GM12801 (cell line): ENCODE measurements around the gene ZNF575.

Experiments used
- TF ChIP-seq, protein P1 (sequence below): IDR thresholded peaks from one replicate; pipeline ENCODE4 v1.5.1; 2011; ENCODE audit warnings: control low read depth; ENCODE audit not compliant: insufficient read length; ENCODE audit errors: extremely low read depth

ZNF575 gene

DNA sequence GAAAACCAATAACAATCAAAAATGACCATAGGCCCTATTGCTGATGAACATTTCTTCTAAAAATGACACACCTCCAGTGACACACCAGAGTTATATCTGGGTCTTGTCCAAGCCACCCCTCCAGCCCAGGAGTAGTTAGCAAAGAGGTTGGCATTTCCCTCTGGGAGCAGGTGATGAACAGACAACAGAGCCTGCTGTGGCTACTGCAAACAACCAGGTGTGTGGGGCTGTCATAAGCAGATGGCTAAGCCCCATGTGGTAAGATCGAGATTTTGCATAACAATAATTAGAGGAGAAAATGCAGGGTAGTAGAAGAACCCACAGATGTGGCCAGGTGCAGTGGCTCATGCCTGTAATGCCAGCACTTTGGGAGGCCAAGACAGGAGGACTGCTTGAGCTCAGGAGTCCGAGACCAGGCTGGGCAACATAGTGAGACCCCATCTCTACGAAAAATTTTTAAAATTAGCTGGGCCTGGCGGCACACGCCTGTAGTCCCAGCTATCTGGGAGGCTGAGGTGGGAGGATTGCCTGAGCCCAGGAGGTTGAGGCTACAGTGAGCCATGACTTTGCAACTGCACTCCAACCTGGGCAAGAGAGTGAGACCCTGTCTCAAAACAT, 37.3 kb downstream of the ZNF575 start:
- TF ChIP-seq, protein P1, sequence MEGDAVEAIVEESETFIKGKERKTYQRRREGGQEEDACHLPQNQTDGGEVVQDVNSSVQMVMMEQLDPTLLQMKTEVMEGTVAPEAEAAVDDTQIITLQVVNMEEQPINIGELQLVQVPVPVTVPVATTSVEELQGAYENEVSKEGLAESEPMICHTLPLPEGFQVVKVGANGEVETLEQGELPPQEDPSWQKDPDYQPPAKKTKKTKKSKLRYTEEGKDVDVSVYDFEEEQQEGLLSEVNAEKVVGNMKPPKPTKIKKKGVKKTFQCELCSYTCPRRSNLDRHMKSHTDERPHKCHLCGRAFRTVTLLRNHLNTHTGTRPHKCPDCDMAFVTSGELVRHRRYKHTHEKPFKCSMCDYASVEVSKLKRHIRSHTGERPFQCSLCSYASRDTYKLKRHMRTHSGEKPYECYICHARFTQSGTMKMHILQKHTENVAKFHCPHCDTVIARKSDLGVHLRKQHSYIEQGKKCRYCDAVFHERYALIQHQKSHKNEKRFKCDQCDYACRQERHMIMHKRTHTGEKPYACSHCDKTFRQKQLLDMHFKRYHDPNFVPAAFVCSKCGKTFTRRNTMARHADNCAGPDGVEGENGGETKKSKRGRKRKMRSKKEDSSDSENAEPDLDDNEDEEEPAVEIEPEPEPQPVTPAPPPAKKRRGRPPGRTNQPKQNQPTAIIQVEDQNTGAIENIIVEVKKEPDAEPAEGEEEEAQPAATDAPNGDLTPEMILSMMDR: no peak

DNA sequence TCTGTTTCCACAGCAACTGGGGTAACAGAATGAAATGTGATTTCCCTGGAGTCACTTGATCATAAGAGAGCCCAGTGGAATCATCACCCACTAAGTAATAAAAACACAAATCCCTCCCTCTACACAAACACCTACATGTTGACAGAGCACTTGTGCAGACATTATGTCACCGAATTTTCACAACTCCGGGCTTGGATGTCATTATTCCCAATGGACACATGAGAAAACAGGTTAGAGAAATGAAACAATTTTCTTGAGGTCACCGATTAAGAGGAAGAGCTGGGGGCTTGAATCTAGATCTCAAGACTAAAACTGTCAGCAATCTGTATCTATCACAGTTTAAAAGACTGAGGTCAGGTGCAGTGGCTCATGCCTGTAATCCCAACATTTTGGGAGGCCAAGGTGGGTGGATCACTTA, 39.2 kb downstream of the ZNF575 start:
- TF ChIP-seq, protein P1: no peak

DNA sequence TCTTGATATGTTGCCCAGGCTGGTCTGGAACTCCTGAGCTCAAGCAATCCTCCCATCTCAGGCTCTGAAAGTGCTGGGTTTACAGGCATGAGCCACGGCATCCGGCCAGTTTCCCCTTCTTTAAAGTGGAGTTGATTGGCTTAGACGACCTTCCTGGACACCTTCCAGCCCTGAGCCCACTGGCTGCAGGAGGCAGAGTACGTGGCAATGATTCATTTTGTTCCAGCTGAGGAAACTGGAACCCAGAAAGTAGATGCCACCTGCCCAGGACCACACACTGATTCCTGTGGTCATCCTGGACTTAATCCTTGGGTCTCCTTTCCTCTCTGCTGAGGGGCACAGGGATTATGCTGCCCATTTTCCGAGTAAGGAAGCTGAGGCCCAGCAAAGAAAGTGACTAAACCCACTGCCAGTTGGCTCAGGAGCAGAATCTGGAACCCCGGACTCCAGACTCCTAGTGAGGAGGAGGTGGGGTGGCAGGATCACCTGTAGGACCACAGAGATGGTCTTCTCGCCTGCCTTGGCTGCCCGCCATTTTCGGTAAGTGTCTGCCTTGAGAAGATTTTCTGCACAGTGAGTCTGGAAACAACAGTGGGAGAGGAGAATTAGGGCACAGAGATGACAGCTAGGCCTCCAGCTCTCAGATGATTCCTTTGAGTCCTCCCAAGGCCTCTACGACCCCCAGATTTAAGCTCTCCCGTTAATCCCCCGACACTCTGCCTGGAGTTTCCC, 41.6 kb downstream of the ZNF575 start:
- TF ChIP-seq, protein P1: no peak

DNA sequence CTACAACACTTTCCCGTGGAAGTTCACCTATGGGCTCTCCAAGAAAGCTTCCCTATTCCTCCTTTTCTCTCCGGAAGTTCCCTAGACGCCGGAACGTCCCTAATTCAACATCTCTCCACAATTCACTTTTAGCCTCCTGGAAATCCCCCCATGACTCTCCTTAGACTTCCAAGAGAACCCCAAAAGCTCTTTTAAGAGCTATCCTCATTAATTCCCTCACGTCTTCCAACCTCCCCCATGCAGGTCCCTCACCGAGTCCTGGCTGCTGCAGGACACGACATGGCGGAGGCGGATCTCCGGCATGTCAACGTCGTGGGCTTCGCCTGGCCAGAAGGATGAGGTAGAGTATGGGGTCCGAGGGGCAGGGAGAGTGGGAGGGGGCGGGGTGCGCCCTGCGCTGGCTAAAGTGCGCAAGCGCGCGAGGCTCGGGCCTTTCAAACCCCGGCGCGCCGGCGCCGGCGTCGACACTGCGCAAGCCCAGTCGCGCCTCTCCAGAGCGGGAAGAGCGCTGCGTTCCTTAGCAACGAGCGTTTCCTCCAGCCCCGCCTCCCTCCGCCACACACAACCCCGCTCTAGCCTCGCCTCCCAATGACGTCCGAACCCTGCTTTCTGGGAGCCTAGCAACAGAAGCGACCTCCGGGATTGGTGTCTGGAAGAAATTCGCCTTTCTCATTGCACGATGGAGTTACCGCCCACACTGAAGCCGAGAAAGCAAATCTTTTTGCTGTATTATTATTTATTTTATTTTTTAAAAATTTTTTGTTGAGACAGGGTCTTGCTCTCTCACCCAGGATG, 42.4 kb downstream of the ZNF575 start, which contains the start of the genes PINLYP and XRCC1:
Gene PINLYP (plus strand): TSS at position 646 of the 795 bp plus-strand sequence. CDS start 1,391 bp downstream, outside the sequence.
Gene XRCC1 (minus strand): TSS at position 372 of the 795 bp plus-strand sequence. CDS start 69 bp downstream, at position 303.
- TF ChIP-seq, protein P1: no peak

DNA sequence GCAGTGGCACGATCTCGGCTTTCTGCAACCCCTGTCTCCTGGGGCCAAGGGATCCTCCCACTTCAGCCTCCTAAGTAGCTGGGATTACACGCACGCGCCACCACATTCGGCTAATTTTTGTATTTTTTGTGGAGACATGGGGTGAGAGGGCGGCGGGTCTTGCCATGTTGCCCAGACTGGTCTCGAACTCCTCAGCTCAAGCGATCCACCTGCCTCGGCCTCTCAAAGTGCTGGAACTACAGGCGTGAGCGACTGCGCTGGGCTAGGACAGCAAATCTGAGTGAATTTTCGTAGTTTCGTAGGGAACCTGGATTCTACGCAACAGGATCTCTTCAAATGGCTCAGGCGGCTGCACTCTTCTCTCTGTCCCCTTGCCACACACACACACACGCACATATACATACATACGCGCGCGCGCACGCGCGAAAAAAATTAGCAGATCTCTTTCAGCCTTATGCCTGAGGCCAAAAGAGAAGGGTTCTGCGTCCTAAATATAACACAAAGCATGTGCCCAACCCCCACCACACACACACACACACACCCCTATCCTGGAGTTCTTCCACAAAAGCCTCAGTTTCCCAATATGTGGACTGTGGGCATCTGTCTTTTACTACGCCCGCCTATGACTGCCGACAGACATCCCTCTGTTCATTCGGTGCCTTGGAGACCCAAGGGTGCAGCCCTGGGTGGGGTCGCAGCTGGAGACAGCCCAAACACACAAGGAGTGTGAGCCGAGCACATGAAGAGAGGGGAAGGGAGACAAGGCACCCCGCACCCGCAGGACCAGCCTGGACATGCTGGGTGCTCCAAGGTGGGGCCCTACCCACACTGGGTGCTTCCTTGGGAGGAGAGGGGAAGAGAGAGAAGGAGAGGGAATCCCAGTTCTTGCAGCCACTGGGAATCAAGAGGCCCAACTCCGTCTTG, 43.2 kb downstream of the ZNF575 start:
- TF ChIP-seq, protein P1: no peak

DNA sequence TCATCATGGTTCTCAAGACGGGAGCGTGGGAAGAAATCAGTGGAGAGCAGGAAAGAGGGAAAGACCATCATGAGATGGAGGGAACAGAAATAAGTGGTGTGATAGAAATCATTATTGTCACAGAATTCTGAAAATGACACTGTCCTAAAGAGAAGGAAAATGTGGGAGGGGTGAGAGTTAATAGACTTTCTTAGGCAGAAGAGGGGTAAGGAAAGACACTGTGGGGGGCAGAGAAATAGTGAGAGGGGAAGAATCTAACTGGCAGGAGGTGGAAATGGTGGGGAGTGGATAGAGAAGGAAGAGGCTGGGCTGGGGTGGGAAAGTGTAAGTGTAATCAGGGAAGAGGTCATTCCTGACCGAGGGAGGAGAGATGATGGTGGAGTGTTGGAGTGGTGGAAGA, 45.8 kb downstream of the ZNF575 start:
- TF ChIP-seq, protein P1: no peak
